Loucy (cell line): Measurements from ENCODE around the gene CHN2.

Experiments
- CTCF ChIP-seq: fragments of 200-600 bp; sonication (generic); conservative IDR thresholded peaks from 2 replicates; pipeline ENCODE4 v1.5.1; 2014; ENCODE audit warnings: mild to moderate bottlenecking, antibody characterized with exemption, low read length
- EZH2phosphoT487 ChIP-seq: fragments of 200-600 bp; IDR thresholded peaks from 2 replicates; pipeline ENCODE4 v1.6.1; 2018; ENCODE audit warnings: antibody characterized with exemption, mild to moderate bottlenecking, moderate library complexity, borderline replicate concordance

- TF ChIP-seq CTCF (no peak), EZH2phosphoT487 (no peak)
These were observed 10.1 kb downstream of the CHN2 start for GRCh38 chr7:29204491-29205272.
